ENCODE data around the gene SUN1.

Gene SUN1

GRCh38 chr7:805261-805660 lies 27.0 kb upstream of the SUN1 start:
- Histone ChIP-seq H3K36me3 (ENCODE audit: control insufficient read depth, insufficient read depth, low read length) (no peaks in the 10 kb centered on the region), H3K4me3 (replicated peaks; ENCODE audit: low read depth, low read length) (no peak overlapping the region), H3K27me3 (replicated peaks; ENCODE audit: control insufficient read depth, insufficient read depth, low read length) (no peaks in the 10 kb centered on the region)
- DNase-seq (ENCODE audit: extremely low read depth, insufficient read length): no peak
- TF ChIP-seq, protein P1, sequence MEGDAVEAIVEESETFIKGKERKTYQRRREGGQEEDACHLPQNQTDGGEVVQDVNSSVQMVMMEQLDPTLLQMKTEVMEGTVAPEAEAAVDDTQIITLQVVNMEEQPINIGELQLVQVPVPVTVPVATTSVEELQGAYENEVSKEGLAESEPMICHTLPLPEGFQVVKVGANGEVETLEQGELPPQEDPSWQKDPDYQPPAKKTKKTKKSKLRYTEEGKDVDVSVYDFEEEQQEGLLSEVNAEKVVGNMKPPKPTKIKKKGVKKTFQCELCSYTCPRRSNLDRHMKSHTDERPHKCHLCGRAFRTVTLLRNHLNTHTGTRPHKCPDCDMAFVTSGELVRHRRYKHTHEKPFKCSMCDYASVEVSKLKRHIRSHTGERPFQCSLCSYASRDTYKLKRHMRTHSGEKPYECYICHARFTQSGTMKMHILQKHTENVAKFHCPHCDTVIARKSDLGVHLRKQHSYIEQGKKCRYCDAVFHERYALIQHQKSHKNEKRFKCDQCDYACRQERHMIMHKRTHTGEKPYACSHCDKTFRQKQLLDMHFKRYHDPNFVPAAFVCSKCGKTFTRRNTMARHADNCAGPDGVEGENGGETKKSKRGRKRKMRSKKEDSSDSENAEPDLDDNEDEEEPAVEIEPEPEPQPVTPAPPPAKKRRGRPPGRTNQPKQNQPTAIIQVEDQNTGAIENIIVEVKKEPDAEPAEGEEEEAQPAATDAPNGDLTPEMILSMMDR (IDR thresholded peaks at IDR 0.05; ENCODE audit: insufficient read depth, low read length, poor library complexity, severe bottlenecking): no peak

DNA sequence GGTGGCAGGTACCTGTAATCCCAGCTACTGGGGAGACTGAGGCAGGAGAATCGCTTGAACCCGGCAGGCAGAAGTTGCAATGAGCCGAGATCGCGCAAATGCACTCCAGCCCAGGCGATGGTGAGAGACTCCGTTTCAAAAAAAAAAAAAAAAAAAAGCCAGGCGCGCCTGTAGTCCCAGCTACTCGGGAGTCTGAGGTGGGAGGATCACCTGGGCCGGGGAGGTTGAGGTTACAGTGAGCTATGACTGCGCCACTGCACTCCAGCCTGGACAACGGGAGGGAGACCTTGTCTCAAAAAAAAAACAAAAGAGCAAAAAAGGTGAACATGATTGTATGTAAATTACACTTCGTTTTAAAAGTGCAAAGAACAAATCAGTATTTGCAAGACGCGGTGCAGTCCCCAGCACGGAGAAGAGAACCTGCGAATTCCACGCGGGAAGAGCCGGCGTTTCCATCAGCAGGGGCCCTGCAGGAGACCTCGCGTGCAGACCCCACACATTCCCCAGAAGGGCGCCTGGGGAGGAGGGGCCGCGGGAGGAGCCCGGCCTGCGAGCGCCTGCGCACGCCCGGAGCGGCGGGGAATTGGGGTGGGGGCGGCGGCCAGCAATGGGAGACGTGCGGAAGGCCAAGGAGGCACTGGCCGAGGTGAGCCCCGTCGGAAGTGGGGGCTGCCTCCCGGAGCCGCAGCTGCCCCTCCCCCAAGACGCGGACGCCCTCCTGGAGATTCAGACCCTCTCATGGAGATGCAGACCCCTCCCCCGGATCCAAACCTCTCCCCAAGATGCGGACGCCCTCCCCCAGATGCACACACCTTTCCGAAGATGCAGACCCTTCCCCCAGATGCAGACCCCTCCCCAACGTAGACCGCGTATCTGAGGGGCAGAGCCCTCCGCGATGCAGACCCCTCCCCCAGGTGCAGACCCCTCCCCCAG lies 16.7 kb upstream of the SUN1 start:
- peak; percentile 48 for DNase-seq (ENCODE audit: extremely low read depth, insufficient read length)
- TF ChIP-seq, protein P1 (IDR thresholded peaks at IDR 0.05; ENCODE audit: insufficient read depth, low read length, poor library complexity, severe bottlenecking): no peak
- peak overlapping the region; percentile 64 for H3K4me3 ChIP-seq (replicated peaks; ENCODE audit: low read depth, low read length)

DNA sequence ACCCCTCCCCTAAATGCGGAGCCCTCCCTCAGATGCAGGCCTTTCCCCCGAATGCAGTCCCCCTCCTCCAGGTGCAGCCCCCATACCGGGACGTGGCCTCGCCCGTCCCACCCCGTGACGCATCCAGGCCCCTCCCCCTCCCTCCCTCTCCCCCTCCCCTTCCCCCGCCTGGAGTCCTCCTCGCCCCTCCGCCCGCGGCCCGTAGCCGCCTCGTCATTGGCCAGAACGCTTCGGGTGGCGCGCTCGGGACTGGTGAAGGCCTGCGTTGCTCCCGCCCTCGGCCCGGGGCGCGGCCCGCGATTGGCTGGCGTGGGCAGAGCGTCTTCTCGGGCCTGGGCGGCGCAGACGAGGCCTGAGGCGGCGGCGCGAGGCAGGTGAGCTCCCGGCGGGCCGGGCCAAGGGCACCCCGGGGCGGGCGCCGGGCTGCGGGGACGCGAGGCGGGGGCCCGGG lies 16.0 kb upstream of the SUN1 start:
- Histone ChIP-seq H3K4me3 (replicated peaks; ENCODE audit: low read depth, low read length) (peak overlapping the region; percentile 79), H3K36me3 (ENCODE audit: control insufficient read depth, insufficient read depth, low read length) (no peaks in the 10 kb centered on the region), H3K27me3 (replicated peaks; ENCODE audit: control insufficient read depth, insufficient read depth, low read length) (no peaks in the 10 kb centered on the region)
- TF ChIP-seq, protein P1 (IDR thresholded peaks at IDR 0.05; ENCODE audit: insufficient read depth, low read length, poor library complexity, severe bottlenecking): no peak
- peak; percentile 100 for DNase-seq (ENCODE audit: extremely low read depth, insufficient read length)

More for the DNA sequence above, 16.7 kb upstream of the SUN1 start:
- H3K36me3 ChIP-seq (ENCODE audit: control insufficient read depth, insufficient read depth, low read length): no peaks in the 10 kb centered on the region
- no peaks in the 10 kb centered on the region for H3K27me3 ChIP-seq (replicated peaks; ENCODE audit: control insufficient read depth, insufficient read depth, low read length)

- Histone ChIP-seq H3K27me3 (replicated peaks; ENCODE audit: control insufficient read depth, insufficient read depth, low read length) (no peaks in the 10 kb centered on the region), H3K36me3 (ENCODE audit: control insufficient read depth, insufficient read depth, low read length) (no peaks in the 10 kb centered on the region), H3K4me3 (replicated peaks; ENCODE audit: low read depth, low read length) (peak overlapping the region; percentile 79)
- TF ChIP-seq, protein P1 (IDR thresholded peaks at IDR 0.05; ENCODE audit: insufficient read depth, low read length, poor library complexity, severe bottlenecking): no peak
- DNase-seq (ENCODE audit: extremely low read depth, insufficient read length): peak; percentile 66
Measured at GRCh38 chr7:816751-817671, 15.3 kb upstream of the SUN1 start.

- Histone ChIP-seq H3K4me3 (replicated peaks; ENCODE audit: low read depth, low read length) (peak overlapping the region; percentile 79), H3K36me3 (ENCODE audit: control insufficient read depth, insufficient read depth, low read length) (peaks cover 2% of the 10 kb centered on the region; the same call in 1 of the 2 replicates), H3K27me3 (replicated peaks; ENCODE audit: control insufficient read depth, insufficient read depth, low read length) (no peaks in the 10 kb centered on the region)
- TF ChIP-seq, protein P1 (IDR thresholded peaks at IDR 0.05; ENCODE audit: insufficient read depth, low read length, poor library complexity, severe bottlenecking): peak; percentile 51
- DNase-seq (ENCODE audit: extremely low read depth, insufficient read length): no peak
Measured at GRCh38 chr7:818031-818699, 14.1 kb upstream of the SUN1 start.
